DOHH2 (cell line): ENCODE data around the gene UPF3A.

ENCODE experiments used
- CTCF ChIP-seq: fragments of 200-600 bp; sonication (generic); IDR thresholded peaks from one replicate; pipeline ENCODE4 v1.5.1; 2014; ENCODE audit warnings: antibody characterized with exemption, mild to moderate bottlenecking, low read depth, low read length; ENCODE audit not compliant: poor library complexity, severe bottlenecking
- EZH2phosphoT487 ChIP-seq: fragments of 200-600 bp; sonication (generic); IDR thresholded peaks from 2 replicates; pipeline ENCODE4 v1.6.1; 2017; ENCODE audit warnings: borderline replicate concordance, mild to moderate bottlenecking, antibody characterized with exemption, low read length, moderate library complexity, mixed read lengths

DNA sequence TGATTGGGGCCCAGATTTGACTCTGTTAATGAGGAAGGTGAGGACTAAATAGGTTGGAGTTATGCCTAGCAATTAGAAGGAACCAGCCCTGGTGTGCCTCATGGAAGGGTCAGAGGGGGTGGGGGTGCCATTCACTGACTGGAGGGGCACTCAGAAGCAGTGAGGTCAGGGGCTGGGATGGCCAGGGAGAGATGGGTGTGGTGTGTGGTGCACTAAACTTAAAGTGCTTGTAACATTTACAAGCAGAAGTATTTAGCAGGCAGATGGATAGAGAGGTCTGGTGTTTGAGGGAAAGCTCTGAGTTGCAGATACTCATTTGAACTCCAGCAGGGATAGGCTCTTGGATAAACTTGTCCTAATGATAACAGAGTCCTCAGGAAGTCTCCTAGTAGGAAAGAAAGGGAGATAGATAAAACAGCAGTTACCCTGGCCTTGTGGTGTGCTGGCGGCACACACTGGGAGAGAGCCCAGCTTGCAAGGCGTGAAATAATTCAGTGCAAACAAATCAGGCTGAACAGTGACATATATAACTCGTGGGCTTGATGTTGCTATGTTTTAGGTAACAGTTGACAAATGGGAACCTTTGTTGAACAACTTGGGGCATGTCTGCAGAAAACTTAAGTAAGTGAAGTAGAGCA, 20.0 kb upstream of the UPF3A start:
- TF ChIP-seq CTCF (no peak), EZH2phosphoT487 (no peak)
